Activated CD8-positive, alpha-beta memory T cell treated with anti-CD3 and anti-CD28 coated beads for 4 hours (primary cell): ENCODE data around the gene RIC8B.
A peak's percentile ranks its signal among the peaks of the same experiment; 100 is the strongest.

Experiments used
- DNase-seq, 2 donors: peaks; one replicate each; pipeline ENCODE4 v3.0.0-alpha.2; 2020; ENCODE audit warnings: low read depth in 2 of 2

RIC8B gene

GRCh38 chr12:106801830-106802533 is 27.5 kb downstream of the RIC8B start:
- DNase-seq: no peak

GRCh38 chr12:106804668-106805067 is 30.2 kb downstream of the RIC8B start:
- no peak for DNase-seq

- DNase-seq: no peak
Observed at GRCh38 chr12:106814714-106815113, 40.2 kb downstream of the RIC8B start.

GRCh38 chr12:106815741-106816140 is 41.3 kb downstream of the RIC8B start:
- no peak for DNase-seq

- DNase-seq: no peak
Observed at GRCh38 chr12:106816231-106816630, 41.7 kb downstream of the RIC8B start.

- no peak for DNase-seq
Observed at GRCh38 chr12:106819991-106820390, 45.5 kb downstream of the RIC8B start.

- no peak for DNase-seq
Observed at GRCh38 chr12:106831699-106832098, 57.2 kb downstream of the RIC8B start.

- no peak for DNase-seq
Observed at GRCh38 chr12:106837782-106838181, 63.3 kb downstream of the RIC8B start.

- DNase-seq: no peak
Observed at GRCh38 chr12:106839333-106839732, 64.9 kb downstream of the RIC8B start.

- no peak for DNase-seq
Observed at GRCh38 chr12:106840243-106840642, 65.8 kb downstream of the RIC8B start.

- peak in 1 of 2 donors; percentile 12 for DNase-seq
Observed at GRCh38 chr12:106841510-106842302, 67.2 kb downstream of the RIC8B start.

GRCh38 chr12:106845902-106846301 is 71.4 kb downstream of the RIC8B start:
- no peak for DNase-seq

GRCh38 chr12:106847861-106848260 is 73.4 kb downstream of the RIC8B start:
- DNase-seq: no peak

GRCh38 chr12:106851306-106851705 is 76.8 kb downstream of the RIC8B start:
- DNase-seq: no peak

- DNase-seq: no peak
Observed at GRCh38 chr12:106854723-106855122, 80.2 kb downstream of the RIC8B start.

- no peak for DNase-seq
Observed at GRCh38 chr12:106855221-106855758, 80.8 kb downstream of the RIC8B start.

- no peak for DNase-seq
Observed at GRCh38 chr12:106861984-106862916, 87.8 kb downstream of the RIC8B start.

GRCh38 chr12:106863189-106863588 is 88.7 kb downstream of the RIC8B start:
- no peak for DNase-seq

GRCh38 chr12:106865683-106866082 is 91.2 kb downstream of the RIC8B start:
- DNase-seq: no peak

GRCh38 chr12:106866426-106867080 is 92.1 kb downstream of the RIC8B start:
- no peak for DNase-seq

GRCh38 chr12:106867651-106868050 is 93.2 kb downstream of the RIC8B start:
- no peak for DNase-seq
